Hepatocyte (in vitro differentiated cells): ENCODE measurements around the gene RPTOR.

Source experiments
- EZH2 ChIP-seq: fragments of 200-600 bp; sonication (generic); IDR thresholded peaks from 2 replicates; pipeline ENCODE4 v1.6.1; 2016; ENCODE audit warnings: antibody characterized with exemption, mild to moderate bottlenecking, borderline replicate concordance
- EZH2phosphoT487 ChIP-seq: fragments of 200-600 bp; sonication (generic); IDR thresholded peaks from one replicate; pipeline ENCODE4 v1.6.1; 2018; ENCODE audit warnings: antibody characterized with exemption, mild to moderate bottlenecking, low read depth, moderate library complexity; ENCODE audit not compliant: unreplicated experiment, severe bottlenecking
- TF ChIP-seq, protein P1 (sequence below): fragments of 200-600 bp; sonication (generic); IDR thresholded peaks from 2 replicates; pipeline ENCODE4 v1.5.1; 2016; ENCODE audit warnings: antibody characterized with exemption, mild to moderate bottlenecking; ENCODE audit not compliant: poor library complexity

DNA sequence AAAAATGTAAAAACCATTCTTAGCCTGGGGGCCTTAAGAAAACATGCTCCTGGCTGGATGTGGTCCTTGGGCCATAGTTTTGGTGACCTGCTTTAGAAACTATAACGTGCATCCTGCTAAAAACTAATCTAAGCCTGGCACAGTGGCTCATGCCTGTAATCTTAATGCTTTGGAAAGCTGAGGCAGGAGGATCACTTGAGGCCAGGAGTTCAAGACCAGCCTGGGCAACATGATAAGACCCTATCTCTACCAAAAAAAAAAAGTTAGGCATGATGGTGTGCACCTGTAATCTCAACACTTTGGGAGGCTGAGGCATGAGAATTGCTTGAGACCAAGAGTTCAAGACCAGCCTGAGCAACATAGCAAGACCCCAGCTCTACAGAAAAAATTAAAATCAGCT, 263.2 kb downstream of the RPTOR start:
- TF ChIP-seq, protein P1, sequence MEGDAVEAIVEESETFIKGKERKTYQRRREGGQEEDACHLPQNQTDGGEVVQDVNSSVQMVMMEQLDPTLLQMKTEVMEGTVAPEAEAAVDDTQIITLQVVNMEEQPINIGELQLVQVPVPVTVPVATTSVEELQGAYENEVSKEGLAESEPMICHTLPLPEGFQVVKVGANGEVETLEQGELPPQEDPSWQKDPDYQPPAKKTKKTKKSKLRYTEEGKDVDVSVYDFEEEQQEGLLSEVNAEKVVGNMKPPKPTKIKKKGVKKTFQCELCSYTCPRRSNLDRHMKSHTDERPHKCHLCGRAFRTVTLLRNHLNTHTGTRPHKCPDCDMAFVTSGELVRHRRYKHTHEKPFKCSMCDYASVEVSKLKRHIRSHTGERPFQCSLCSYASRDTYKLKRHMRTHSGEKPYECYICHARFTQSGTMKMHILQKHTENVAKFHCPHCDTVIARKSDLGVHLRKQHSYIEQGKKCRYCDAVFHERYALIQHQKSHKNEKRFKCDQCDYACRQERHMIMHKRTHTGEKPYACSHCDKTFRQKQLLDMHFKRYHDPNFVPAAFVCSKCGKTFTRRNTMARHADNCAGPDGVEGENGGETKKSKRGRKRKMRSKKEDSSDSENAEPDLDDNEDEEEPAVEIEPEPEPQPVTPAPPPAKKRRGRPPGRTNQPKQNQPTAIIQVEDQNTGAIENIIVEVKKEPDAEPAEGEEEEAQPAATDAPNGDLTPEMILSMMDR: no peak
- TF ChIP-seq EZH2phosphoT487 (no peak), EZH2 (no peak)
